Body of pancreas (tissue), 4 donors: ENCODE data around the gene BMERB1. TPM values are rescaled to one million over a fixed set of nuclear protein-coding genes. Genes with fewer than 3 reads are reported as not detected.
"Not testable (repeated sequence)": the region's sequence is repeated elsewhere in the genome, so short reads cannot be mapped to it uniquely, and the experiment has no call there.

ENCODE experiments used
- ATAC-seq: fragments of 150-250 bp; one replicate; pipeline ENCODE4 v1.9.1; 2016
- DNase-seq, 4 donors: peaks; one replicate each; pipeline ENCODE4 v3.0.0-alpha.2; 2019
- H3K27ac ChIP-seq, 4 donors: fragments of 200-600 bp; sonication (generic); 1 replicate in 3 of 4; 2 replicates in 1 of 4; pipeline versions ENCODE4 v1.5.1 to v1.6.1; 2016 to 2019; ENCODE audit warnings: mild to moderate bottlenecking in 1 of 4, mixed read lengths in 1 of 4, moderate library complexity in 1 of 4
- H3K27me3 ChIP-seq, 2 donors: fragments of 200-600 bp; sonication (generic); one replicate each; pipeline ENCODE4 v1.6.0; 2016; ENCODE audit warnings: mild to moderate bottlenecking in 1 of 2
- H3K36me3 ChIP-seq, 2 donors: fragments of 200-600 bp; sonication (generic); replicated peaks in 1 of 2; 2 replicates each; pipeline ENCODE4 v1.5.1; 2016; ENCODE audit warnings: low read depth in 2 of 2; ENCODE audit not compliant: insufficient read depth in 1 of 2
- H3K4me1 ChIP-seq: fragments of 200-600 bp; sonication (generic); one replicate; pipeline ENCODE4 v1.6.0; 2016
- H3K4me3 ChIP-seq, 2 donors: fragments of 200-600 bp; sonication (generic); 1 replicate in 1 of 2; 2 replicates in 1 of 2; pipeline ENCODE4 v1.5.1; 2016 to 2019
- H3K9me3 ChIP-seq, 3 donors: fragments of 200-600 bp; sonication (generic); 1 replicate in 2 of 3; 2 replicates in 1 of 3; pipeline ENCODE4 v1.5.1; 2016
- POLR2A ChIP-seq, 3 donors: fragments of 450-650 bp; IDR thresholded peaks; one replicate each; pipeline ENCODE4 v1.6.1; 2016; ENCODE audit warnings: antibody characterized with exemption in 3 of 3, mild to moderate bottlenecking in 2 of 3
- WGBS, 2 donors: methylation state at CpG; one replicate each; pipeline ENCODE4 v1.1.5; 2017; 5-methylcytosine and 5-hydroxymethylcytosine counted together
- intact Hi-C: fragments of 100-400 bp; cut with DNase I; formaldehyde crosslinking; loops from one replicate; pipeline ENCODE4 v1.15.1; 2023
- total RNA-seq, 2 donors: library from RNA; depleted of rRNA; stranded (reverse); fragments of >200 nt; gene quantifications; one replicate each; pipeline ENCODE4 v1.1.0, GENCODE V29; 2016
- TF ChIP-seq, protein P1 (sequence below), 7 experiments: fragments of 450-650 bp in 4 of 7; fragments of 200-600 bp in 3 of 7; sonication (generic) in 3 of 7; IDR thresholded peaks; one replicate each; pipeline ENCODE4 v1.5.1; 2016 to 2019; ENCODE audit warnings: antibody characterized with exemption in 7 of 7

BMERB1 gene
- total RNA-seq, 2 donors from 2014 or later, result 8.9 to 22.3 TPM

DNA sequence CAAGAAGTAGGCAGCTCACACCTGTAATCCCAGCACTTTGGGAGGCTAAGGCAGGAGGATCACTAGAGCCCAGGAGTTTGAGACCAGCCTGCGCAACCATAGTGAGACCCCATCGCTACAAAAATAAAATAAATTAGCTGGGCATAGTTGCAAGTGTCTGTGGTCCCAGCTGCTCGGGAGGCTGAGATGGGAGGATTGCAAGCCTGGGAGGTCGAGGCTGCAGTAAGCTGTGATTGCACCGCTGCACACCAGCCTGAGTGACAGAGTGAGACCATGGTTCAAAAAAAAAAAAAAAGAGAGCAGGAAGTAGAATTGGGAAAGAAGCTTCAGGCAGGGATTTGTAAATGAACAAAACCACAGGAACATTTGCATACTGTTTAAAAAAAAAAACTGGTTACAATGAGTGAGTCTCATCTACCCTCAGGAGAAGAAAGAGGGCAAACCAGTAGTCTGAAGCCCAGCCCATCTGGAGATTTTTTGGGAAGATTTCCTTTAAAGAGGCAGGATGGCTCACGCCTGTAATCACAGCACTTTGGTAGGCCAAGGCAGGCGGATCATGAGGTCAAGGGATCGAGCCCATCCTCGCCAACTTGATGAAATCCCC, 30.9 kb upstream of the BMERB1 start:
- intact Hi-C loops, result no loop called here
- Histone ChIP-seq H3K36me3 (peaks cover 0 to 5% of the 10 kb centered on the region in 2 donors), H3K4me3 (no peak overlapping the region), H3K27ac (peak overlapping the region in 1 of 4 donors; percentile 10), H3K9me3 (no peaks in the 10 kb centered on the region), H3K4me1 (peaks cover 20% of the 10 kb centered on the region), H3K27me3 (no peaks in the 10 kb centered on the region)
- ATAC-seq (no peak), DNase-seq (no peak)
- TF ChIP-seq, protein P1, sequence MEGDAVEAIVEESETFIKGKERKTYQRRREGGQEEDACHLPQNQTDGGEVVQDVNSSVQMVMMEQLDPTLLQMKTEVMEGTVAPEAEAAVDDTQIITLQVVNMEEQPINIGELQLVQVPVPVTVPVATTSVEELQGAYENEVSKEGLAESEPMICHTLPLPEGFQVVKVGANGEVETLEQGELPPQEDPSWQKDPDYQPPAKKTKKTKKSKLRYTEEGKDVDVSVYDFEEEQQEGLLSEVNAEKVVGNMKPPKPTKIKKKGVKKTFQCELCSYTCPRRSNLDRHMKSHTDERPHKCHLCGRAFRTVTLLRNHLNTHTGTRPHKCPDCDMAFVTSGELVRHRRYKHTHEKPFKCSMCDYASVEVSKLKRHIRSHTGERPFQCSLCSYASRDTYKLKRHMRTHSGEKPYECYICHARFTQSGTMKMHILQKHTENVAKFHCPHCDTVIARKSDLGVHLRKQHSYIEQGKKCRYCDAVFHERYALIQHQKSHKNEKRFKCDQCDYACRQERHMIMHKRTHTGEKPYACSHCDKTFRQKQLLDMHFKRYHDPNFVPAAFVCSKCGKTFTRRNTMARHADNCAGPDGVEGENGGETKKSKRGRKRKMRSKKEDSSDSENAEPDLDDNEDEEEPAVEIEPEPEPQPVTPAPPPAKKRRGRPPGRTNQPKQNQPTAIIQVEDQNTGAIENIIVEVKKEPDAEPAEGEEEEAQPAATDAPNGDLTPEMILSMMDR (IDR thresholded peaks at IDR 0.05), result no peak
- TF ChIP-seq POLR2A (IDR thresholded peaks at IDR 0.05), result no peak
- 92 to 94% methylated on average over 9 of the region's 9 CpGs for WGBS, 2 donors

DNA sequence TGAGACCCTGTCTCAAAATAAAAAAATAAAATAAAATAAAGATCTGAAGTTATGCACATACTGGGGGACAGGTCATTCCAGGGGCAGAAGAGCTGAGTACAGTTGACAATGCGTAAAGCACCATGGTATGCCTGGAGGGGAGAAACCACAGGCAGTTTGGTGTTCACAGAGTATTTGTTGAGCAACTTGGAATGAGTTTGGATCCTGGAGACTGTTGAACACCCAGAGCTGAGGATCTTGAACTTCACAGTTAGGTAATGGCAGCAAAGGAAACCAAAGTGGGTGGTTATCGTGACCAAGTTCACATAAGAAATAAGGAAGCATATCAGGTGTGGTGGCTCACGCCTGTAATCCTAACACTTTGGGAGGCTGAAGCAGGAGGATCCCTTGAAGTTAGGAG, 30.3 kb upstream of the BMERB1 start:
- H3K27me3 ChIP-seq, H3K4me3 ChIP-seq, H3K36me3 ChIP-seq, DNase-seq, H3K9me3 ChIP-seq, intact Hi-C loops, ATAC-seq: not testable (repeated sequence)
- 78 to 91% methylated on average over 3 of the region's 3 CpGs for WGBS, 2 donors
- Histone ChIP-seq H3K4me1 (peaks cover 16% of the 10 kb centered on the region), H3K27ac (peak overlapping the region in 1 of 4 donors; percentile 14)

DNA sequence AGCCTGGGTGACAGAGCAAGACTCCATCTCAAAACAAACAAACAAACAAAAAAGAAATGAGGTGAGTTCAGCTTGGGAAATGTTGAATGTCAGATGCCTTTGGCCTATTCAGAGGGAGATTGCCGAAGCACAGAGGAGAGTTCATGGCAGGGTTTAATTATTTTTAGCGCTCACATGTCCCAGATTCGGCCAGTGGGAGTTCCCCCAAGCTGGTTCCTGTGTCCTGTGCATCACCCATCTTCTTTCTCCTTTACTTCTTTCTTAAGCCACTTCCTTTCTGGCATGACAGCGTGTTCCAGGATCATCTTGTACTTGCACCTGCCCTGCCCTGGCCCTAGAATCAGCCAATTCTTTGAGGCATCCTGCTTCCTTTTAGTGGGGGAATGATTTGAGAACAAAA, 29.6 kb upstream of the BMERB1 start:
- Histone ChIP-seq H3K9me3 (no peaks in the 10 kb centered on the region), H3K36me3 (peaks cover 0 to 7% of the 10 kb centered on the region in 2 donors), H3K4me1 (peaks cover 9% of the 10 kb centered on the region), H3K27ac (peak overlapping the region in 1 of 4 donors; percentile 34), H3K4me3 (no peak overlapping the region), H3K27me3 (no peaks in the 10 kb centered on the region)
- no peak for ATAC-seq
- DNase-seq, result peak in 1 of 4 donors; percentile 66
- intact Hi-C loops, result no loop called here
- TF ChIP-seq, protein P1 (IDR thresholded peaks at IDR 0.05), result no peak
- TF ChIP-seq POLR2A (IDR thresholded peaks at IDR 0.05), result no peak
- 60 to 74% methylated on average over 4 of the region's 4 CpGs for WGBS, 2 donors

DNA sequence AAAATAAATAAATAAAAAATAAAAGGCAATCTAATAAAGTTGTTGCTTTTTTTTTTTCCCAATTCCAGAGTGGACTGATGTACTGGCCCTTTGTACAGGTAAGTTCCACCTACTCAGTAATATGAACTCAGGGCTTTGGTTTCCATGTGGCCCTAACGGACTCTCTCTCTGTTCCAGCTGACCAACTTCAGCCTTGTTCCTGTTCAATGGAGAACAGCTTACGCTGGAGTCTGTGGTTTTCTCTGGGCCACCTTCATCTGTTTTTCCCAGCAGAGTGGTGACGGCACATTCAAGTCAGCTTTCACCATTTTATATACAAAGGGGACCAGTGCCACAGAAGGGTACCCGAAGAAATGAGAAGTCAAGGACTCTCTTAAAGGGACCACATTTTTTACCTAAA, 26.6 kb upstream of the BMERB1 start:
- not testable (repeated sequence) for ATAC-seq

DNA sequence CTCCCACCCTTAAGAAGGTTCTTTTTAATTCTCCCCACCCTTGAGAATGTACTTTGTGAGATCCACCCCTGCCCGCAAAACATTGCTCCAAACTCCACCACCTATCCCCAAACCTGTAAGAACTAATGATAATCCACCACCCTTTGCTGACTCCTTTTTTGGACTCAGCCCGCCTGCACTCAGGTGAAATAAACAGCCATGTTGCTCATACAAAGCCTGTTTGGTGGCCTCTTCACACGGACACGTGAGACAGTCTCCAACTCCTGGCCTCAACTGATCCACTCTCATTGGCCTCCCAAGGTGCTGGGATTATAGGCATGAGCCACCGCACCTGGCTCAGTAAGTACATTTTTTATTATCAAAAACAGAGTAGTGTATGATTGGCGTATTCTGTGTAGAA, 24.9 kb upstream of the BMERB1 start:
- WGBS, 2 donors, result 83 to 90% methylated on average over 6 of the region's 6 CpGs
- H3K9me3 ChIP-seq, H3K27ac ChIP-seq, DNase-seq, H3K4me1 ChIP-seq, ATAC-seq, H3K27me3 ChIP-seq, H3K36me3 ChIP-seq, intact Hi-C loops, H3K4me3 ChIP-seq: not testable (repeated sequence)

More for the DNA sequence above, 26.6 kb upstream of the BMERB1 start:
- WGBS, 2 donors, result 70 to 72% methylated on average over 4 of the region's 4 CpGs
- H3K36me3 ChIP-seq, DNase-seq, H3K4me1 ChIP-seq, H3K9me3 ChIP-seq, intact Hi-C loops, H3K27me3 ChIP-seq, H3K4me3 ChIP-seq, H3K27ac ChIP-seq: not testable (repeated sequence)

- DNase-seq (no peak), ATAC-seq (no peak)
- Histone ChIP-seq H3K27me3 (no peaks in the 10 kb centered on the region), H3K27ac (no peak overlapping the region), H3K9me3 (no peaks in the 10 kb centered on the region), H3K4me3 (no peak overlapping the region), H3K36me3 (no peaks in the 10 kb centered on the region), H3K4me1 (no peaks in the 10 kb centered on the region)
- TF ChIP-seq POLR2A (IDR thresholded peaks at IDR 0.05), result no peak
- TF ChIP-seq, protein P1 (IDR thresholded peaks at IDR 0.05), result no peak
- intact Hi-C loops, result no loop called here
- WGBS, 2 donors, result 56 to 64% methylated on average over 3 of the region's 3 CpGs
Observed at GRCh38 chr16:15415511-15415985, 18.8 kb upstream of the BMERB1 start.
